K562 (cell line): ENCODE data around the gene CHURC1. TPM values are rescaled to one million over a fixed set of nuclear protein-coding genes. Genes with fewer than 3 reads are reported as not detected.

Source experiments
- ATAC-seq: fragments of 200-7000 bp; cut with Tn5 transposase; 3 replicates; pipeline ENCODE4 v1.9.1; 2020; ENCODE audit warnings: moderate library complexity
- BruUV-seq: library from RNA; stranded (reverse); fragments of 400-500 nt; replicated peaks from 2 replicates; lab custom pipeline; 2021; lab: Mats Ljungman, UMichigan
- CTCF ChIA-PET: fragments of 300-600 bp; formaldehyde crosslinking; extraction: SDS; loops from one replicate; lab custom pipeline; 2021; ENCODE audit warnings: low intra/inter-chr PET ratio; lab: Yijun Ruan, JAX
- POLR2A ChIA-PET: fragments of 300-600, 350-650 bp; sonication (Branson Sonifier 250); formaldehyde crosslinking; extraction: SDS; loops from one replicate; lab custom pipeline; 2021; ENCODE audit warnings: antibody characterized with exemption, inconsistent platforms; lab: Yijun Ruan, JAX
- DNase-seq, 4 experiments: peaks; one replicate each; pipeline versions ENCODE4 v3.0.0 to v3.0.0-alpha.2; 2011 to 2018; ENCODE audit warnings: low spot score in 3 of 4, mixed read lengths in 3 of 4; ENCODE audit errors: extremely low read depth in 1 of 4
- FAIRE-seq: peaks from 2 replicates; lab custom pipeline; 2011; peaks lifted over from hg19 to GRCh38; lab: Jason Lieb, UNC
- H2AFZ ChIP-seq: 2 replicates; pipeline ENCODE4 v1.6.0; 2011; ENCODE audit warnings: low read depth, low read length, control low read depth, inconsistent platforms
- H3K27ac ChIP-seq: fragments of 200-600 bp; 3 replicates; pipeline ENCODE4 v1.8.0; 2011; ENCODE audit warnings: low read depth, mild to moderate bottlenecking, control low read depth, inconsistent platforms, low read length, moderate library complexity, mixed read lengths; ENCODE audit errors: extremely low read depth
- H3K27me3 ChIP-seq, 2 experiments: fragments of 300-600 bp in 1 of 2; 2 replicates in 1 of 2; 3 replicates in 1 of 2; pipeline versions ENCODE4 v1.6.0 to v1.8.0; 2011; ENCODE audit warnings: inconsistent platforms in 2 of 2, low read length in 2 of 2, mild to moderate bottlenecking in 1 of 2, mixed read lengths in 1 of 2, moderate library complexity in 1 of 2; ENCODE audit not compliant: control insufficient read depth in 2 of 2, insufficient read depth in 2 of 2
- H3K36me3 ChIP-seq: fragments of 300-600 bp; 3 replicates; pipeline ENCODE4 v1.8.0; 2011; ENCODE audit warnings: mild to moderate bottlenecking, low read length, inconsistent platforms; ENCODE audit not compliant: control insufficient read depth, insufficient read depth
- H3K4me1 ChIP-seq, 2 experiments: fragments of 200-600 bp in 1 of 2; replicated peaks in 1 of 2; 2 replicates in 1 of 2; 3 replicates in 1 of 2; pipeline versions ENCODE4 v1.5.1 to v1.8.0; 2011; ENCODE audit warnings: inconsistent platforms in 2 of 2, low read length in 2 of 2, mild to moderate bottlenecking in 1 of 2, mixed read lengths in 1 of 2, moderate library complexity in 1 of 2; ENCODE audit not compliant: control insufficient read depth in 2 of 2, insufficient read depth in 2 of 2
- H3K4me2 ChIP-seq: 2 replicates; pipeline ENCODE4 v1.6.1; 2011; ENCODE audit warnings: low read length, control low read depth, inconsistent platforms, mixed read lengths; ENCODE audit not compliant: insufficient read depth
- H3K4me3 ChIP-seq: fragments of 200-600 bp; sonication (generic), shearing (Covaris generic); 2 replicates; pipeline ENCODE4 v1.5.1; 2016; ENCODE audit warnings: control low read depth, inconsistent platforms
- H3K79me2 ChIP-seq: fragments of 200-600 bp; 3 replicates; pipeline ENCODE4 v1.8.0; 2011; ENCODE audit warnings: low read length, inconsistent platforms; ENCODE audit not compliant: control insufficient read depth, insufficient read depth
- H3K9ac ChIP-seq, 2 experiments: 2 replicates each; pipeline versions ENCODE4 v1.6.0 to v1.6.1; 2011; ENCODE audit warnings: low read depth in 2 of 2, low read length in 2 of 2, control low read depth in 1 of 2, inconsistent platforms in 1 of 2, mild to moderate bottlenecking in 1 of 2, mixed read lengths in 1 of 2; ENCODE audit not compliant: insufficient read depth in 1 of 2
- H3K9me1 ChIP-seq: one replicate; pipeline ENCODE4 v1.6.0; 2011; ENCODE audit warnings: inconsistent platforms, mild to moderate bottlenecking, low read length, moderate library complexity; ENCODE audit not compliant: control insufficient read depth, insufficient read depth
- H3K9me3 ChIP-seq: replicated peaks from 2 replicates; pipeline ENCODE4 v1.5.1; 2011; ENCODE audit warnings: low read depth, low read length, inconsistent platforms; ENCODE audit not compliant: control insufficient read depth, insufficient read depth
- H4K20me1 ChIP-seq: replicated peaks from 2 replicates; pipeline ENCODE4 v1.6.1; 2011; ENCODE audit warnings: low read length, inconsistent platforms, mixed read lengths; ENCODE audit not compliant: control insufficient read depth, insufficient read depth
- HDGF ChIP-seq: fragments of 450-650 bp; IDR thresholded peaks from 2 replicates; pipeline ENCODE4 v1.6.1; 2016
- NCOA4 ChIP-seq: fragments of 450-650 bp; IDR thresholded peaks from 2 replicates; pipeline ENCODE4 v1.6.1; 2018; ENCODE audit warnings: mild to moderate bottlenecking; ENCODE audit not compliant: partially characterized antibody
- POLR2B ChIP-seq: fragments of 450-650 bp; IDR thresholded peaks from 2 replicates; pipeline ENCODE4 v1.6.1; 2018; ENCODE audit warnings: low read depth; ENCODE audit not compliant: partially characterized antibody
- TAL1 ChIP-seq: fragments of 450-650 bp; IDR thresholded peaks from 2 replicates; pipeline ENCODE4 v1.6.1; 2016; ENCODE audit warnings: mild to moderate bottlenecking
- TBP ChIP-seq: optimal IDR thresholded peaks from 2 replicates; pipeline ENCODE3; 2011; ENCODE audit warnings: low read depth, low read length, improper control_type of control experiment
- ZFP1 ChIP-seq: fragments of 450-650 bp; formaldehyde crosslinking; IDR thresholded peaks from 2 replicates; pipeline ENCODE4 v1.4.0; 2020; ENCODE audit warnings: mild to moderate bottlenecking, mixed read lengths
- WGBS: fragments of 100-300 bp; shearing (Covaris generic); methylation state at CpG from one replicate; pipeline ENCODE4 v1.1.6; 2016; ENCODE audit warnings: low coverage, mixed read lengths; ENCODE audit not compliant: insufficient coverage; ENCODE audit errors: missing lambda C conversion rate; 5-methylcytosine and 5-hydroxymethylcytosine counted together
- in situ Hi-C: fragments of 300-500 bp; cut with MboI; formaldehyde crosslinking; loops from 4 replicates; pipeline ENCODE4 v1.15.0; 2018; ENCODE audit warnings: inconsistent platforms, mixed read lengths
- intact Hi-C: fragments of 100-400 bp; cut with micrococcal nuclease; formaldehyde crosslinking; loops from 2 replicates; pipeline ENCODE4 v1.14.2; 2022
- polyA plus RNA-seq, 8 experiments: library from polyadenylated mRNA; depleted of rRNA in 4 of 8; stranded (reverse) in 5 of 8; unstranded in 3 of 8; fragments of >200 nt; fragmentation: Nextera tagmentation in 2 of 8; fragmentation: Illumina TruSeq in 1 of 8; extraction: Ambion mirVana in 2 of 8; extraction: Trizol in 1 of 8; gene quantifications; 2 replicates each; pipeline versions ENCODE4 v1.2.1 to v1.2.3, GENCODE V29; 2011 to 2014; ENCODE audit warnings: inconsistent platforms in 1 of 8, missing spikeins in 1 of 8
- total RNA-seq, 7 experiments: library from RNA; depleted of rRNA in 6 of 7; stranded (reverse); fragments of >200 nt in 6 of 7; fragmentation: Illumina TruSeq in 2 of 7; extraction: Trizol in 2 of 7; gene quantifications; 2 replicates each; pipeline versions ENCODE4 v1.2.1 to v1.2.3, GENCODE V29; 2011 to 2021; ENCODE audit warnings: low replicate concordance in 1 of 7
- TF ChIP-seq, protein P1 (sequence below): fragments of 250-450 bp; sonication (Bioruptor Pico); IDR thresholded peaks from 2 replicates; pipeline ENCODE4 v1.4.0; 2020
- TF ChIP-seq, protein P2 (sequence below): fragments of 200-800 bp; sonication (Bioruptor generic); IDR thresholded peaks from 2 replicates; pipeline ENCODE4 v1.6.1; 2017; ENCODE audit warnings: missing genetic modification characterization, missing compliant biosample characterization
- TF ChIP-seq, protein P3 (sequence below), 2 experiments: fragments of 150-350 bp in 1 of 2; IDR thresholded peaks; 2 replicates each; pipeline ENCODE4 v1.6.1; 2012 to 2016; ENCODE audit warnings: low read depth in 2 of 2, low read length in 2 of 2, mild to moderate bottlenecking in 1 of 2, moderate library complexity in 1 of 2
- TF ChIP-seq, protein P4 (sequence below): sonication (generic); formaldehyde crosslinking; IDR thresholded peaks from 2 replicates; pipeline ENCODE4 v1.8.1; 2022; ENCODE audit warnings: missing genetic modification reagents

Gene CHURC1
- total and polyA plus RNA-seq, 9 of the 15 experiments (the other 6 are each of a cell fraction or from before 2014, with no cell fraction given): 27.3 to 239 (median 45.6) TPM

DNA sequence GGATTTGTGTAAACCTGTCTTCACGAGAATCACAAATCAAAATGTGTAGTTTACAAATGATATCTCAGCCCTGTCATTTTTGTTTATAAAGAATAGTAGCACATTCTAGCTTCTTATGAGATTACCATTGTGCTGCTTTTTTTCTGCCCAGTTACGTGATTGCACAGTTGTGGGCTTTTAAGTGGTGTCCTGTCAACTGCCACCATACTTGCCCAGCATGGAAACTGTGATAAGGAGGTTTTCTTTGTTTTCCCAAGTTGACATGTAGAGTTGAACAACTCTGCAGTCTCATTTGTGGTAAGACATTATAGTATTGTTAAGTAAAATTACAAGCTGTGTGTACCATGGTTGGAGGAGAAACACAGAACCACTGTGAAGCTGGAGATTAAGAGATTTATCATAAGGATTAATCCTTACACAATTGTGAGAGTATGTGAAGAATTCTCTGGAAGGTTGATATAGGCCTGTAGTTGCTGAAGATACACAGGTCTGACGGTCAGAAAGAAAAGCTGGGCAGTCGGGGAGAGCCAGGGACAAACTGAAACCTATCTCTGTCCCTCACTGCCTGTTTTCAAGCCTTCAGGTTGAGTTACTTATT is 12.2 kb downstream of the CHURC1 start:
- FAIRE-seq (no peak), DNase-seq (no peak), ATAC-seq (no peak)
- CTCF ChIA-PET: no interaction called here
- peaks cover 57% of the 10 kb centered on the region; the same call in 2 of the 3 replicates for H3K36me3 ChIP-seq
- H3K4me2 ChIP-seq: no peak overlapping the region
- H3K9me1 ChIP-seq: no peaks in the 10 kb centered on the region
- no peaks in the 10 kb centered on the region for H3K9me3 ChIP-seq
- no peak overlapping the region for H3K27ac ChIP-seq
- no peak overlapping the region for H3K9ac ChIP-seq
- H4K20me1 ChIP-seq: no peaks in the 10 kb centered on the region
- 76% methylated on average over 4 of the region's 4 CpGs for WGBS
- peaks cover 3% of the 10 kb centered on the region; the same call in 1 of the 3 replicates for H3K79me2 ChIP-seq
- H3K4me1 ChIP-seq: no peaks in the 10 kb centered on the region
- no peaks in the 10 kb centered on the region for H3K27me3 ChIP-seq
- intact Hi-C loops (no loop called here), in situ Hi-C loops (no loop called here)
- POLR2A ChIA-PET: interaction anchor here (0.6 to 2.5 kb wide), 4 partner anchors 10 to 498 kb away, joined by 3 to 10 read pairs (median 4); partner anchors contain the start of gene CHURC1
- no peak overlapping the region for H3K4me3 ChIP-seq
- BruUV-seq: no TSS peak
- no peak overlapping the region for H2AFZ ChIP-seq
- TF ChIP-seq, protein P1, sequence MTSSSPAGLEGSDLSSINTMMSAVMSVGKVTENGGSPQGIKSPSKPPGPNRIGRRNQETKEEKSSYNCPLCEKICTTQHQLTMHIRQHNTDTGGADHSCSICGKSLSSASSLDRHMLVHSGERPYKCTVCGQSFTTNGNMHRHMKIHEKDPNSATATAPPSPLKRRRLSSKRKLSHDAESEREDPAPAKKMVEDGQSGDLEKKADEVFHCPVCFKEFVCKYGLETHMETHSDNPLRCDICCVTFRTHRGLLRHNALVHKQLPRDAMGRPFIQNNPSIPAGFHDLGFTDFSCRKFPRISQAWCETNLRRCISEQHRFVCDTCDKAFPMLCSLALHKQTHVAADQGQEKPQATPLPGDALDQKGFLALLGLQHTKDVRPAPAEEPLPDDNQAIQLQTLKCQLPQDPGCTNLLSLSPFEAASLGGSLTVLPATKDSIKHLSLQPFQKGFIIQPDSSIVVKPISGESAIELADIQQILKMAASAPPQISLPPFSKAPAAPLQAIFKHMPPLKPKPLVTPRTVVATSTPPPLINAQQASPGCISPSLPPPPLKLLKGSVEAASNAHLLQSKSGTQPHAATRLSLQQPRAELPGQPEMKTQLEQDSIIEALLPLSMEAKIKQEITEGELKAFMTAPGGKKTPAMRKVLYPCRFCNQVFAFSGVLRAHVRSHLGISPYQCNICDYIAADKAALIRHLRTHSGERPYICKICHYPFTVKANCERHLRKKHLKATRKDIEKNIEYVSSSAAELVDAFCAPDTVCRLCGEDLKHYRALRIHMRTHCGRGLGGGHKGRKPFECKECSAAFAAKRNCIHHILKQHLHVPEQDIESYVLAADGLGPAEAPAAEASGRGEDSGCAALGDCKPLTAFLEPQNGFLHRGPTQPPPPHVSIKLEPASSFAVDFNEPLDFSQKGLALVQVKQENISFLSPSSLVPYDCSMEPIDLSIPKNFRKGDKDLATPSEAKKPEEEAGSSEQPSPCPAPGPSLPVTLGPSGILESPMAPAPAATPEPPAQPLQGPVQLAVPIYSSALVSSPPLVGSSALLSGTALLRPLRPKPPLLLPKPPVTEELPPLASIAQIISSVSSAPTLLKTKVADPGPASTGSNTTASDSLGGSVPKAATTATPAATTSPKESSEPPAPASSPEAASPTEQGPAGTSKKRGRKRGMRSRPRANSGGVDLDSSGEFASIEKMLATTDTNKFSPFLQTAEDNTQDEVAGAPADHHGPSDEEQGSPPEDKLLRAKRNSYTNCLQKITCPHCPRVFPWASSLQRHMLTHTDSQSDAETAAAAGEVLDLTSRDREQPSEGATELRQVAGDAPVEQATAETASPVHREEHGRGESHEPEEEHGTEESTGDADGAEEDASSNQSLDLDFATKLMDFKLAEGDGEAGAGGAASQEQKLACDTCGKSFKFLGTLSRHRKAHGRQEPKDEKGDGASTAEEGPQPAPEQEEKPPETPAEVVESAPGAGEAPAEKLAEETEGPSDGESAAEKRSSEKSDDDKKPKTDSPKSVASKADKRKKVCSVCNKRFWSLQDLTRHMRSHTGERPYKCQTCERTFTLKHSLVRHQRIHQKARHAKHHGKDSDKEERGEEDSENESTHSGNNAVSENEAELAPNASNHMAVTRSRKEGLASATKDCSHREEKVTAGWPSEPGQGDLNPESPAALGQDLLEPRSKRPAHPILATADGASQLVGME (CRISPR knock-in tag): no peak
- TF ChIP-seq, protein P2, sequence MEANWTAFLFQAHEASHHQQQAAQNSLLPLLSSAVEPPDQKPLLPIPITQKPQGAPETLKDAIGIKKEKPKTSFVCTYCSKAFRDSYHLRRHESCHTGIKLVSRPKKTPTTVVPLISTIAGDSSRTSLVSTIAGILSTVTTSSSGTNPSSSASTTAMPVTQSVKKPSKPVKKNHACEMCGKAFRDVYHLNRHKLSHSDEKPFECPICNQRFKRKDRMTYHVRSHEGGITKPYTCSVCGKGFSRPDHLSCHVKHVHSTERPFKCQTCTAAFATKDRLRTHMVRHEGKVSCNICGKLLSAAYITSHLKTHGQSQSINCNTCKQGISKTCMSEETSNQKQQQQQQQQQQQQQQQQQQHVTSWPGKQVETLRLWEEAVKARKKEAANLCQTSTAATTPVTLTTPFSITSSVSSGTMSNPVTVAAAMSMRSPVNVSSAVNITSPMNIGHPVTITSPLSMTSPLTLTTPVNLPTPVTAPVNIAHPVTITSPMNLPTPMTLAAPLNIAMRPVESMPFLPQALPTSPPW (CRISPR knock-in tag): no peak
- TF ChIP-seq TBP (no peak), NCOA4 (no peak), HDGF (no peak), POLR2B (no peak), TAL1 (no peak), ZFP1 (CRISPR knock-in tag) (no peak)
- TF ChIP-seq, protein P3, sequence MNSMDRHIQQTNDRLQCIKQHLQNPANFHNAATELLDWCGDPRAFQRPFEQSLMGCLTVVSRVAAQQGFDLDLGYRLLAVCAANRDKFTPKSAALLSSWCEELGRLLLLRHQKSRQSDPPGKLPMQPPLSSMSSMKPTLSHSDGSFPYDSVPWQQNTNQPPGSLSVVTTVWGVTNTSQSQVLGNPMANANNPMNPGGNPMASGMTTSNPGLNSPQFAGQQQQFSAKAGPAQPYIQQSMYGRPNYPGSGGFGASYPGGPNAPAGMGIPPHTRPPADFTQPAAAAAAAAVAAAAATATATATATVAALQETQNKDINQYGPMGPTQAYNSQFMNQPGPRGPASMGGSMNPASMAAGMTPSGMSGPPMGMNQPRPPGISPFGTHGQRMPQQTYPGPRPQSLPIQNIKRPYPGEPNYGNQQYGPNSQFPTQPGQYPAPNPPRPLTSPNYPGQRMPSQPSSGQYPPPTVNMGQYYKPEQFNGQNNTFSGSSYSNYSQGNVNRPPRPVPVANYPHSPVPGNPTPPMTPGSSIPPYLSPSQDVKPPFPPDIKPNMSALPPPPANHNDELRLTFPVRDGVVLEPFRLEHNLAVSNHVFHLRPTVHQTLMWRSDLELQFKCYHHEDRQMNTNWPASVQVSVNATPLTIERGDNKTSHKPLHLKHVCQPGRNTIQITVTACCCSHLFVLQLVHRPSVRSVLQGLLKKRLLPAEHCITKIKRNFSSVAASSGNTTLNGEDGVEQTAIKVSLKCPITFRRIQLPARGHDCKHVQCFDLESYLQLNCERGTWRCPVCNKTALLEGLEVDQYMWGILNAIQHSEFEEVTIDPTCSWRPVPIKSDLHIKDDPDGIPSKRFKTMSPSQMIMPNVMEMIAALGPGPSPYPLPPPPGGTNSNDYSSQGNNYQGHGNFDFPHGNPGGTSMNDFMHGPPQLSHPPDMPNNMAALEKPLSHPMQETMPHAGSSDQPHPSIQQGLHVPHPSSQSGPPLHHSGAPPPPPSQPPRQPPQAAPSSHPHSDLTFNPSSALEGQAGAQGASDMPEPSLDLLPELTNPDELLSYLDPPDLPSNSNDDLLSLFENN (IDR thresholded peaks at IDR 0.05; ENCODE audit: low read depth in 2 of 2, low read length in 2 of 2): no peak
- TF ChIP-seq, protein P4, sequence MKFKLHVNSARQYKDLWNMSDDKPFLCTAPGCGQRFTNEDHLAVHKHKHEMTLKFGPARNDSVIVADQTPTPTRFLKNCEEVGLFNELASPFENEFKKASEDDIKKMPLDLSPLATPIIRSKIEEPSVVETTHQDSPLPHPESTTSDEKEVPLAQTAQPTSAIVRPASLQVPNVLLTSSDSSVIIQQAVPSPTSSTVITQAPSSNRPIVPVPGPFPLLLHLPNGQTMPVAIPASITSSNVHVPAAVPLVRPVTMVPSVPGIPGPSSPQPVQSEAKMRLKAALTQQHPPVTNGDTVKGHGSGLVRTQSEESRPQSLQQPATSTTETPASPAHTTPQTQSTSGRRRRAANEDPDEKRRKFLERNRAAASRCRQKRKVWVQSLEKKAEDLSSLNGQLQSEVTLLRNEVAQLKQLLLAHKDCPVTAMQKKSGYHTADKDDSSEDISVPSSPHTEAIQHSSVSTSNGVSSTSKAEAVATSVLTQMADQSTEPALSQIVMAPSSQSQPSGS (CRISPR knock-in tag): no peak
